ENCODE measurements around the gene CACNA1B. TPM values are rescaled to one million over a fixed set of nuclear protein-coding genes. Genes with fewer than 3 reads are reported as not detected.

The CACNA1B gene
- total RNA-seq, 1 donor from 2014 or later: not detected

GRCh38 chr9:137986268-137987099, 108.9 kb downstream of the CACNA1B start:
- no peak for ATAC-seq

GRCh38 chr9:137987244-137988030, 109.9 kb downstream of the CACNA1B start:
- ATAC-seq: no peak

DNA sequence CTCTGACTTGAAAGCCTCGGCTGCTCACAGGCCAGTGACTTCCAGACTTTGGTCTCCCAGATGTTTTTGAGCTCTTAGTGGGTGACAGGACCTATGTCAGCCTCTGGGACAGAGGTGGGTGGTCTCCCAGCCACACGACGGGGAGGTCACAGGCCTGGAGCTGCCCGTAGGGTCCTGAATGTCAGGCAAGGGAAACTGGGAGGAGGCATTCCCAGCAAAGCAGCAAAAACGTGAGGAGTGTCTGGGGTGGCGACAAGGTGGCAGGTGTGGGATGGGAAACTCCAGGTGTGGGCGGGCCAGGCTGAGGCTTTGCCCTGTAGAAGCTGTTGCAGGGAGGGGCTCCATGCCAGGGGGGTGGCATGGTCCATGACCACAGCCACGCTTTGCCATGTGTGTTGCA, 110.5 kb downstream of the CACNA1B start:
- ATAC-seq: no peak

DNA sequence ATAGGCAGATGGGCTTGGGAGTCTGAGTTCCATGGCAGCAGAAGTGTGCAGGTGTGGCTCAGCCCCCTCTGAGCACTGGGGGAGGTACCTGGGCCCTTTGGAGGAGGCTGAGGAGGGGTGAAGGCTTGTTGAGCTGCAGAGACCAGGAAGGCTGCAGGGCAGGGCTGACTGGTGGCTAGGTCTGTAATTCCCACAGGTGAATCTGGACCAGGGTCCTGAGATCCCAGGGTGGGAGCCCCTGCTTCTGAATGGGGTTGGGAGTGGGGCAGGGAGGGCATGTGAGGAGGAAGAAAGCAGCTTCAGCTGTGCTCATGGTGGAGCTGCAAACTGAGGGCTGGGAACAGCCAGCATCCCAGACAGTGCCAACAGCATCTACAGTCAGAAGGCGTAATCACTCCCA, 111.1 kb downstream of the CACNA1B start:
- no peak for ATAC-seq

- ATAC-seq: no peak
These were observed 111.6 kb downstream of the CACNA1B start for GRCh38 chr9:137989156-137989555.

GRCh38 chr9:137989999-137990715, 112.6 kb downstream of the CACNA1B start:
- ATAC-seq: peak; percentile 54

DNA sequence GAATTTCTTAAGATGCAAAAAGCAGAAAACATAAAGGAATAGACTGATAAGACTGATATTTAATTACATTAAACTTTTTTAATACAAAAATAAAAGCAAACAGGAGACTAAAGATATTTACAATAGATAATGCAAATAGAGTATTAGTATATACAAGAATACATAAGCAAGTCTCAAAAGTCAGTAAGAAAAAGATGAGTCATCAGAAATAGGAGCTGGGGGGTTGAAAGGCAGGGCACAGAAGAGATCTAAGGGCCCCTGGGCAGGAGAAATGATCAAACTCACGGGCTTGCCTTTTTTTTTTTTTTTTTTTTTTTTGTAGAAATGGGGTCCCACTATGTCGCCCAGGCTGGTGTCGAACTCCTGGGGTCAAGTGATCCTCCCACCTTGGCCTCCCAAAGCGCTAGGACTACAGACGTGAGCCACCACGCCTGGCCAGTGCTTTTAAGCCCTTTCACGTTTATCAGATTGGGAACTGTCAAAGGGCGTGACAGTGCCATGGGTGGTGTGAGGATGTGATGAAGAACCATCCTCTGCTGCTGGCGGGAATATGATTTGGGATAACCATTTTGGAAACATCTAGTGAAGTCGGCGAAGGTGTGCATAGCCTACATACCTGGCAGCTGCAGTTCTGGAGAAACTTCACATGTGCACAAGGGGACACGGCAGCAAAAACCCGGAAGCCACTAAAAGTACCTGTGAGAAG, 126.1 kb downstream of the CACNA1B start:
- no peak for ATAC-seq

GRCh38 chr9:138006576-138007233, 129.1 kb downstream of the CACNA1B start:
- ATAC-seq: no peak

- no peak for ATAC-seq
These were observed 130.0 kb downstream of the CACNA1B start for GRCh38 chr9:138007566-138007917.

GRCh38 chr9:138007918-138008841, 130.6 kb downstream of the CACNA1B start:
- no peak for ATAC-seq

- no peak for ATAC-seq
These were observed 131.6 kb downstream of the CACNA1B start for GRCh38 chr9:138009016-138009802.

DNA sequence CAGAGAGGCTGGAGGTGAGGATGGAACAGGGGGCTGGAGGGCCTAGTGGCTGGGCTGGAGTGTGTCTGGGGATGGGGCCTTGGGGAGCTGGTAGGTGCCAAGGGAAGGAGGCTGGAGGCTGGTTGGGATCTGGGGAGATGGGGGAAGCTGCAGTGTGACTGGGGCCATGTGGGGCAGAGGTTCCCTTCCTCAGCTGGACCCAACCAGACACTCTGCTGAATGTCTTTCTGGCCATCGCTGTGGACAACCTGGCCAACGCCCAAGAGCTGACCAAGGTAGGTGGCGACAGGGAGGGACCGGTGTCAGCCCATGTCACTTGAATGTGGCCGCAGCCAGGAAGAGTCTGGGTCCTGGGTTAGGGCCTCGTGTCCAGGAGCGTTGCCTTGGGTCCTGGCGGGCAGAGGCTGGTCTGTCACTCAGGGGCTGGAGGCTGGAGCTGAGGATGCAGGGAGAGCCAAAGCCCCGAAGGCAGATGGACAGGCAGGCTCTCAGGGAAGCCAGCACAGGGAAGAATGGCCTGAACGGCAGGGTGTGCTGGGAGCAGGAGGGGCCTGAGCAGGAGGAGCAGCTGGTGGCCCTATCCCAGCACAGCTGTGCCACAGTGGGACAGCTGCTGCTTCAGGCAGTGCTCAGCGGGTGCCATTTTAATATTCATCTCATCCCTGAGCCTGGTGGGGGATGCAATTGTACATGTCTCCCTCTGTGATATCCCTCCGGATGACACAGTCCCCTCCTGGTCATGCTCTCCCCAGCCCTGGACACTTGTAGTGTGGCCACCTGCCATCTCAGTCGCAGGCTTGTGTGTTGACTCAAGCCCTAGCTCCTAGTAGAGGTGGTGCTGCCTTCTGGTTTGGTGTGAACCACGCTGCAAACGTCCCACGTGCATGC, 132.5 kb downstream of the CACNA1B start:
- no peak for ATAC-seq

DNA sequence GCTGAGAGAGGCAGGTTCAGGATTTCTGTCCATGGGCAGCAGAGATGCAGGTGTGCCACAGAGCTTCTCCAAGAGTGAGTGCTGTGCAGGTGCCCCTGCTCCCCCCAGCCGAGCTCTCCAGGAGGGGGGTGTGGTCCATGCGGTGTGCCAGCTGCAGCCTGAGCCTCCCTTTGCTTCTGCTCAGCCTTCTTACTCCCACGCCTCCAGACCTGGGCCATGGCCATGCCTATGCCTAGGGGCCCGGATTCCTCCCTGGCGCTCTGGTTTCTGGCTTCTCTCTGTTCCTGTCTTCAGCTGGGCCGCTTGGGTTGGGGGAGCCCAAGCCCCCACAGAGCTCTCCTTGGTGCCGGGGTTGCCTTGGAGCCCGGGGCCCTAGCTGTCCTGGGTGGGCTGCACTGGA, 133.3 kb downstream of the CACNA1B start:
- ATAC-seq: no peak

DNA sequence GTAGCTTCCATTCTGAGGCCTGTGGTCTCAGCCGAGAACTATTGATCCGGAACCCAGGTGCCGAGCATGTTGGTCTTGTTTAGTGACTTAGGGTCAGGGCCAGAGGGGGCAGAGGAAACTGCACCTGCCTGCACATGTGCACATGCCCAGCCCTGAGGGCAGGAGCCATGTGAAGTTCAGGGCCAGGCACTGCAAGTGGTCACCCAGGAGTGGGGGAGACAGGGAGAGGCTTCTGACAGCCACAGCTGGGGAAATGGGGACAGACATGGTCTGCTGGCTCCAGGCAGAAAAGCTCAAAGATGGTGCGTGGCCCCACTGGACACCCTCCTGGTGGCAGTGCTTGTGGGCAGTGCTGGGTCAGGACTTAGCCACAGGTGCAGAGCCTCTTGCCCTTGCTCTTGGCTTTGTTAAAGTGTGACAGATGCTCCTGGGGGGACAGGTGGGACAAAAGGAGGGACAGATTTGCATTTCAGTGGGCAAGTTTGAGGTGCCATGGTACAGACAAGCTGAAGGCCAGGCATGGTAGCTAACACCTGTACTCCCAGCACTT, 134.4 kb downstream of the CACNA1B start:
- ATAC-seq: no peak

- no peak for ATAC-seq
These were observed 135.7 kb downstream of the CACNA1B start for GRCh38 chr9:138013273-138013672.

DNA sequence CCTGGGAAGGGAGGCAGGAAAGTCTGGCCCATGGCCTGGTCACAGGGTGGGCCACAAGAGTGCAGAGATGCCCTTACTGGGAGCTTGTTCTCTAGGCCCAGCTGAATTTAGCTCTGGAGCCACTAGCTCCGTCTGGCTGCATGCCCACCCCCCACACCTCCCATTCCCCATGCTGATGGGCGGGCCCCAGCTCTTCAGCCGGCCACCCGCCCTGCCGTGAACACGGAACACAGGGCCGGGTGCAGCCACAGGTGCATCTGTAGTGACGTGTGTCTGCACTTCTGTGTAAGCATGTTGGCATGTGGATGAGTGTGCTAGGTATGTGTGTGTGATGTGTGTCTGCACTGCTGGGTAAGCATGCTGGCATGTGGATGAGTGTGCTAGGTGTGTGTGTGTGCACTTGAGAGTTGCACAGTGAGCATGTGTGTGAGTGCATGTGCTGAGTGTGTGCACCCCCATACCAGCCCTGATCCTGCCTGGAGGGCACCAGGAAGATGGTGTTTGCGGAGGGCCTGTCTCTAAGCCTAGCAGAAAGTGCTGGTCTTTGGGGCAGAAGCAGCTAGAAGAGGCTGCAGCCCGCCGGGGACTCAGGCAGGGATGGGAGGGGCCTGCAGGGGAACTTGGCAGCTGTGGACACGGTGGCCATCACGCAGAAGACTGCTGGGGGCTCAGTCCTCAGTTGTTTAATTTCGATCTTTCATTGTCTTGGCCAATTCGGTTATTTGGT, 136.4 kb downstream of the CACNA1B start:
- no peak for ATAC-seq

DNA sequence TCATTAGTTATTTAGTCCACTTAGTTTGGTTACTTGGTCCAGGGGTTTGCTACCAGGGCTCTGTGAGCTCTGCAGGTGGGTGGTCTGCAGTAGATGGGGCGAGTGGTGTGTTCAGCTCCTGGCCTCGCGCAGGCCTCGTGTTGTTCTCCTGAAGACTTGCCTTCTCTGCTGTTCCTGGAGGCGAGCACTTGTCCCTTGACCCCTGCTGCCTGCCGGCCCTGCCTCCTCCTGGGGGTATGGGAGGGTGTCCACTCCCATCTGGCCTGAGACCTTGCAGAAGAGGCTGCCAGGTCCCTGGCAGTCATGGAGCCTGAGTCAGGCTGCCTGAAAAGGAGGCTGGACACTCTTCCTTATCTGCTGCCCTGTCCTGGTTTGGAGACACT, 137.0 kb downstream of the CACNA1B start:
- no peak for ATAC-seq

Data from esophagus mucosa (tissue), 1 donor.